ENCODE data around the gene BACH2. TPM values are rescaled to one million over a fixed set of nuclear protein-coding genes. Genes with fewer than 3 reads are reported as not detected.

The BACH2 gene
- total and polyA plus RNA-seq, 2 of the 8 experiments (the other 6 are each of a cell fraction or from before 2014, with no cell fraction given), result 1.9 to 5.9 TPM

DNA sequence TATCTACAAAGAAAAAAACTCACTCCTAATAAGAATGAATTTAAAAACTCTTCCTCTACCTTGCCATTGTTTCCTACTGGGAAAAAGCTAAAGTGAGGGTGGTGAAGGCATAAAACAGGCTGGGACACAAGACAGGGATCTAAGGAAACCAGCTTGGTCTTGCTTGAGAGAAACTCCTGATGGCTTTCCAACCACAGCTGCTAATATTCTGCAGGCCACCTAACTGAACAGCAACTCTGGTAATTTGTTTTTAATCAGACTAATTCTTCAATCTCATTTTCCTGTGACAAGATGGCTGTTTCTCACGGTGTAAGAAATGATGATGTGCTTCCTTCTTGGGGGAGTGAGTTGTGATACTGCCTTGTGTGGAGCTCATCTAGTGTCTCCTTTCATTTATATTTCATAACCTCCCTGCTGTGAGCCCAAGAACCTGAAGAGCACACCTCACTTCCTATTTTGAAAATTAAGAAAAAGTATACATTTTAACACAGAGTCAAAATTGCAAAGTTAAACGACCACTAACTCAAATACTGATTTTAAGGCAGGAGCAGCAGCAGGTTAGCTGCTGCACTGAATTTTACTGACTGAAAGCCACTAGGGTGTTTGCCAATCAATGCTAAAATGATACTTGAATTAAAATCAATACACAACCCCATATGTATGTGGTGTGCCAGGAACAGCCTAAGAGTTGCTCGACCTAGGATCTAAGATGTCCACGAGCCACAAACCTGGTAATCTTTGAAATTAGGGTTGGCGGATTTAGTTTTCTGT, 58.0 kb downstream of the BACH2 start:
- Histone ChIP-seq H3K36me3 (ENCODE audit: control insufficient read depth in 2 of 4, insufficient read depth in 4 of 4, low read length in 3 of 4) (no peaks in the 10 kb centered on the region), H3K4me1 (replicated peaks in 1 of 4; ENCODE audit: control insufficient read depth in 3 of 4, insufficient read depth in 4 of 4, low read length in 3 of 4) (peaks cover 0 to 3% (median 0%) of the 10 kb centered on the region in 4 experiments; a peak in 1 of 7 replicates), H3K27ac (ENCODE audit: low read depth, low read length) (no peak overlapping the region), H4K91ac (replicated peaks; ENCODE audit: insufficient read length, low read length) (no peak overlapping the region), H3K9ac (replicated peaks in 1 of 4; ENCODE audit: extremely low read depth in 1 of 4, low read depth in 3 of 4, low read length in 3 of 4) (no peak overlapping the region), H2BK20ac (ENCODE audit: low read length) (no peak overlapping the region), H3K56ac (replicated peaks; ENCODE audit: insufficient read length, low read depth, low read length) (no peak overlapping the region), H3K23ac (ENCODE audit: insufficient read length) (no peak overlapping the region), H3K14ac (ENCODE audit: insufficient read length) (no peak overlapping the region), H3K4me2 (ENCODE audit: insufficient read depth in 1 of 2, low read depth in 2 of 2, low read length in 2 of 2) (no peak overlapping the region), H3K4me3 (ENCODE audit: extremely low read depth in 1 of 4, insufficient read depth in 2 of 4, low read depth in 3 of 4, low read length in 4 of 4) (no peak overlapping the region), H2AFZ (ENCODE audit: low read length) (no peak overlapping the region), H4K5ac (ENCODE audit: insufficient read length, low read depth, low read length) (no peak overlapping the region), H2AK5ac (ENCODE audit: low read depth, low read length) (no peak overlapping the region), H3K9me3 (ENCODE audit: insufficient read depth in 2 of 2, low read depth in 1 of 2, low read length in 1 of 2) (no peaks in the 10 kb centered on the region), H3K79me2 (ENCODE audit: control insufficient read depth in 1 of 2, insufficient read depth in 2 of 2, low read length in 2 of 2) (no peaks in the 10 kb centered on the region), H2BK120ac (replicated peaks; ENCODE audit: low read depth, low read length) (no peak overlapping the region), H2BK15ac (ENCODE audit: low read length) (no peak overlapping the region), H2BK12ac (ENCODE audit: low read depth, low read length) (no peak overlapping the region), H4K8ac (ENCODE audit: extremely low read depth, insufficient read depth, low read length) (no peak overlapping the region), H4K20me1 (replicated peaks in 1 of 2; ENCODE audit: control insufficient read depth in 1 of 2, insufficient read depth in 2 of 2, low read length in 2 of 2) (no peaks in the 10 kb centered on the region), H2BK5ac (ENCODE audit: low read depth, low read length) (no peak overlapping the region), H3K23me2 (ENCODE audit: low read depth, low read length) (no peaks in the 10 kb centered on the region), H3K27me3 (replicated peaks in 1 of 4; ENCODE audit: control insufficient read depth in 3 of 4, extremely low read depth in 1 of 4, insufficient read depth in 3 of 4, low read length in 3 of 4) (no peaks in the 10 kb centered on the region), H3K18ac (ENCODE audit: extremely low read depth, low read length) (no peak overlapping the region), H3K79me1 (ENCODE audit: low read depth, low read length) (no peaks in the 10 kb centered on the region), H3K4ac (replicated peaks; ENCODE audit: insufficient read length, low read depth, low read length) (no peak overlapping the region)
- ChIA-PET POLR2A (ENCODE audit: partially characterized antibody) (interaction anchor here (1.2 kb wide), 1 partner anchor 11 kb away, joined by 3 read pairs; no protein-coding TSS in a partner anchor), CTCF (ENCODE audit: partially characterized antibody) (interaction anchor here (0.5 to 1.7 kb wide), 3 partner anchors 12 to 240 kb away, joined by 3 to 7 read pairs (median 6); no protein-coding TSS in a partner anchor)
- DNase-seq (ENCODE audit: low read depth in 1 of 2, low spot score in 2 of 2), result no peak
- no peak for FAIRE-seq
- WGBS, 2 experiments (ENCODE audit: extremely low coverage in 1 of 2, insufficient coverage in 1 of 2, insufficient read length in 1 of 2, insufficient replicate concordance in 2 of 2, low coverage in 1 of 2, low lambda C conversion rate in 2 of 2, missing lambda C conversion rate in 1 of 2), result 90% methylated on average over 5 of the region's 5 CpGs; no CpG with 5 or more reads in 1 of the 2 experiments
- TF ChIP-seq SIRT6 (IDR thresholded peaks at IDR 0.05; ENCODE audit: low read length) (no peak), ATF2 (IDR thresholded peaks at IDR 0.05; ENCODE audit: low read length) (no peak), SIN3A (conservative IDR thresholded peaks at IDR 0.05 in 1 of 2, IDR thresholded peaks at IDR 0.05 in 1 of 2; ENCODE audit: low read depth in 1 of 2, low read length in 2 of 2) (no peak), JUND (IDR thresholded peaks at IDR 0.05; ENCODE audit: low read length) (no peak), POLR2AphosphoS5 (IDR thresholded peaks at IDR 0.05; ENCODE audit: low read depth, low read length) (no peak)
